Measurements from ENCODE around the gene NAPSA. TPM values are rescaled to one million over a fixed set of nuclear protein-coding genes. Genes with fewer than 3 reads are reported as not detected.

NAPSA gene
- total and polyA plus RNA-seq, 2 donors (not counting 3 experiments of a cell fraction or from before 2014, with no cell fraction given), result 0.19 TPM; not detected in 1

GRCh38 chr19:50362656-50363424 is 2.6 kb downstream of the NAPSA start:
- Histone ChIP-seq H4K20me1 (replicated peaks; ENCODE audit: control insufficient read depth, extremely low read depth, insufficient read depth, low read length) (no peaks in the 10 kb centered on the region), H3K4me2 (ENCODE audit: insufficient read depth, low read length) (no peak overlapping the region), H3K27me3 (ENCODE audit: control insufficient read depth in 2 of 2, insufficient read depth in 2 of 2, low read length in 2 of 2) (no peaks in the 10 kb centered on the region), H3K9me1 (replicated peaks; ENCODE audit: control insufficient read depth, extremely low read depth, insufficient read depth, low read length) (no peaks in the 10 kb centered on the region), H3K79me2 (ENCODE audit: control insufficient read depth, insufficient read depth, low read length) (no peaks in the 10 kb centered on the region), H3K36me3 (ENCODE audit: control insufficient read depth in 2 of 2, extremely low read depth in 1 of 2, insufficient read depth in 2 of 2, low read length in 2 of 2) (no peaks in the 10 kb centered on the region), H3K4me1 (ENCODE audit: control insufficient read depth, extremely low read depth, insufficient read depth, low read length) (peaks cover under 1% of the 10 kb centered on the region), H3K9ac (replicated peaks; ENCODE audit: extremely low read depth, insufficient read depth, low read length) (no peak overlapping the region), H2AFZ (ENCODE audit: low read depth, low read length) (no peak overlapping the region), H3K27ac (ENCODE audit: insufficient read depth, low read depth, low read length) (no peak overlapping the region), H3K4me3 (replicated peaks in 1 of 3; ENCODE audit: insufficient read depth in 1 of 3, low read depth in 1 of 3, low read length in 3 of 3) (no peak overlapping the region), H3K9me3 (replicated peaks; ENCODE audit: control insufficient read depth, insufficient read depth, low read length) (no peaks in the 10 kb centered on the region)
- CTCF ChIA-PET, result interaction anchor here (0.7 to 1.4 kb wide), 4 partner anchors 12 to 193 kb away, joined by 3 to 5 read pairs (median 4); no protein-coding TSS in a partner anchor
- no TSS peak for BruUV-seq (replicated peaks)
- DNase-seq (ENCODE audit: low read depth, low spot score) (no peak), FAIRE-seq (no peak)
- TF ChIP-seq POLR2A (IDR thresholded peaks at IDR 0.05; ENCODE audit: low read depth, low read length) (no peak), JUN (IDR thresholded peaks at IDR 0.05; ENCODE audit: borderline replicate concordance, insufficient read depth, insufficient read length, low read depth) (no peak), MAX (IDR thresholded peaks at IDR 0.05; ENCODE audit: insufficient read depth, insufficient read length) (no peak), EZH2 (IDR thresholded peaks at IDR 0.05; ENCODE audit: borderline replicate concordance, low read depth, low read length, severe bottlenecking) (no peak), POLR2AphosphoS5 (IDR thresholded peaks at IDR 0.05; ENCODE audit: insufficient read depth, low read depth, low read length) (no peak), MYC (IDR thresholded peaks at IDR 0.05; ENCODE audit: low read depth, low read length) (no peak), CTCF (IDR thresholded peaks at IDR 0.05; ENCODE audit: extremely low read depth in 1 of 2, insufficient read depth in 1 of 2, low read depth in 1 of 2, low read length in 2 of 2) (no peak), FOS (IDR thresholded peaks at IDR 0.05; ENCODE audit: borderline replicate concordance, insufficient read depth, low read length) (no peak), GATA2 (IDR thresholded peaks at IDR 0.05; ENCODE audit: insufficient read depth, insufficient read length, low read depth, low read length) (no peak)
- POLR2A ChIA-PET, result interaction anchor here (0.6 kb wide), 1 partner anchor 138 kb away, joined by 3 read pairs; no protein-coding TSS in a partner anchor
- dilution Hi-C loops (cut with MboI; ENCODE audit: extremely low pct_ligation_motif_present, low sequenced_read_pairs) (no loop called here), intact Hi-C loops (cut with micrococcal nuclease) (no loop called here)

All from endothelial cell of umbilical vein (primary cell).